Activated T-cell treated with anti-CD3 and anti-CD28 coated beads, Interleukin-2, amount 50 U/mL, for 72 hours (primary cell): ENCODE results near the gene PGAP3. TPM values are rescaled to one million over a fixed set of nuclear protein-coding genes. Genes with fewer than 3 reads are reported as not detected.

ENCODE experiments used
- ATAC-seq, 2 donors: fragments of 150-1000 bp; cut with Tn5 transposase; replicated peaks in 1 of 2; 2 replicates each; pipeline ENCODE4 v1.10.0; 2021; ENCODE audit warnings: moderate library complexity in 2 of 2, mild to moderate bottlenecking in 1 of 2
- DNase-seq, 2 donors: peaks; one replicate each; pipeline ENCODE4 v3.0.0; 2021 to 2022; ENCODE audit warnings: mixed read lengths in 1 of 2
- H3K27ac Mint-ChIP-seq: one replicate; pipeline ENCODE4 v1.8.0; 2022; ENCODE audit warnings: mild to moderate bottlenecking, moderate library complexity, mixed read lengths
- H3K27me3 Mint-ChIP-seq: one replicate; pipeline ENCODE4 v1.8.0; 2022; ENCODE audit warnings: low read depth, mixed read lengths
- H3K36me3 Mint-ChIP-seq, 2 donors: one replicate each; pipeline ENCODE4 v1.8.0; 2022; ENCODE audit warnings: mixed read lengths in 2 of 2, mild to moderate bottlenecking in 1 of 2; ENCODE audit not compliant: insufficient read depth in 2 of 2
- H3K4me1 Mint-ChIP-seq: one replicate; pipeline ENCODE4 v1.8.0; 2022; ENCODE audit warnings: low read depth, mixed read lengths
- H3K4me3 Mint-ChIP-seq, 2 donors: one replicate each; pipeline ENCODE4 v1.8.0; 2022; ENCODE audit warnings: mild to moderate bottlenecking in 2 of 2, mixed read lengths in 2 of 2, moderate library complexity in 2 of 2
- H3K9me3 Mint-ChIP-seq, 2 donors: one replicate each; pipeline ENCODE4 v1.8.0; 2022; ENCODE audit warnings: mixed read lengths in 2 of 2
- total RNA-seq, 2 donors: library from RNA; stranded (reverse); gene quantifications; one replicate each; pipeline ENCODE4 v1.2.3, GENCODE V29; 2022

PGAP3 gene
- total RNA-seq, 2 donors from 2014 or later = 8.5 to 12.8 TPM

GRCh38 chr17:39650121-39650579, 37.7 kb downstream of the PGAP3 start:
- no peak for DNase-seq
- H3K4me3 Mint-ChIP-seq = no peak overlapping the region
- peak overlapping the region; percentile 38 for H3K27ac Mint-ChIP-seq

GRCh38 chr17:39648616-39649366, 39.1 kb downstream of the PGAP3 start:
- Mint-ChIP-seq H3K27me3 (no peaks in the 10 kb centered on the region), H3K4me3 (no peak overlapping the region), H3K27ac (no peak overlapping the region), H3K9me3 (no peaks in the 10 kb centered on the region), H3K4me1 (peaks cover 43% of the 10 kb centered on the region), H3K36me3 (no peaks in the 10 kb centered on the region)
- DNase-seq = no peak
- no peak for ATAC-seq

More at GRCh38 chr17:39650121-39650579, 37.7 kb downstream of the PGAP3 start:
- H3K9me3 Mint-ChIP-seq = no peaks in the 10 kb centered on the region
- no peak for ATAC-seq
- H3K36me3 Mint-ChIP-seq = no peaks in the 10 kb centered on the region
- no peaks in the 10 kb centered on the region for H3K27me3 Mint-ChIP-seq
- H3K4me1 Mint-ChIP-seq = peaks cover 36% of the 10 kb centered on the region

GRCh38 chr17:39647256-39647655, 40.6 kb downstream of the PGAP3 start:
- Mint-ChIP-seq H3K4me3 (no peak overlapping the region), H3K27ac (no peak overlapping the region), H3K4me1 (peaks cover 52% of the 10 kb centered on the region), H3K9me3 (no peaks in the 10 kb centered on the region), H3K36me3 (no peaks in the 10 kb centered on the region), H3K27me3 (no peaks in the 10 kb centered on the region)
- DNase-seq (no peak), ATAC-seq (no peak)

- ATAC-seq (peak in 1 of 2 donors; percentile 26), DNase-seq (no peak)
- Mint-ChIP-seq H3K4me1 (peaks cover 56% of the 10 kb centered on the region), H3K27ac (peak overlapping the region; percentile 2), H3K27me3 (no peaks in the 10 kb centered on the region), H3K36me3 (no peaks in the 10 kb centered on the region), H3K4me3 (no peak overlapping the region), H3K9me3 (no peaks in the 10 kb centered on the region)
Measured at GRCh38 chr17:39643271-39643670, 44.6 kb downstream of the PGAP3 start.

GRCh38 chr17:39642291-39643074, 45.4 kb downstream of the PGAP3 start:
- no peaks in the 10 kb centered on the region for H3K36me3 Mint-ChIP-seq
- H3K9me3 Mint-ChIP-seq = no peaks in the 10 kb centered on the region
- no peaks in the 10 kb centered on the region for H3K27me3 Mint-ChIP-seq
- peak overlapping the region; percentile 2 for H3K27ac Mint-ChIP-seq
- ATAC-seq = no peak
- H3K4me3 Mint-ChIP-seq = no peak overlapping the region
- no peak for DNase-seq
- H3K4me1 Mint-ChIP-seq = peaks cover 63% of the 10 kb centered on the region

GRCh38 chr17:39641883-39642282, 46.0 kb downstream of the PGAP3 start:
- H3K27ac Mint-ChIP-seq = no peak overlapping the region

GRCh38 chr17:39641097-39641496, 46.8 kb downstream of the PGAP3 start:
- DNase-seq (no peak), ATAC-seq (no peak)
- peaks cover 69% of the 10 kb centered on the region for H3K4me1 Mint-ChIP-seq
- H3K36me3 Mint-ChIP-seq = no peaks in the 10 kb centered on the region
- H3K4me3 Mint-ChIP-seq = no peak overlapping the region
- H3K9me3 Mint-ChIP-seq = no peaks in the 10 kb centered on the region
- no peak overlapping the region for H3K27ac Mint-ChIP-seq
- no peaks in the 10 kb centered on the region for H3K27me3 Mint-ChIP-seq

More at GRCh38 chr17:39641883-39642282, 46.0 kb downstream of the PGAP3 start:
- no peak overlapping the region for H3K4me3 Mint-ChIP-seq
- H3K4me1 Mint-ChIP-seq = peaks cover 63% of the 10 kb centered on the region
- H3K36me3 Mint-ChIP-seq = no peaks in the 10 kb centered on the region
- H3K27me3 Mint-ChIP-seq = no peaks in the 10 kb centered on the region
- no peak for ATAC-seq
- no peaks in the 10 kb centered on the region for H3K9me3 Mint-ChIP-seq
- DNase-seq = no peak

- Mint-ChIP-seq H3K4me3 (no peak overlapping the region), H3K4me1 (peaks cover 71% of the 10 kb centered on the region), H3K27ac (peak overlapping the region; percentile 25), H3K9me3 (no peaks in the 10 kb centered on the region), H3K36me3 (no peaks in the 10 kb centered on the region), H3K27me3 (no peaks in the 10 kb centered on the region)
- ATAC-seq = no peak
- DNase-seq = no peak
Measured at GRCh38 chr17:39640591-39641031, 47.2 kb downstream of the PGAP3 start.

- ATAC-seq (no peak), DNase-seq (no peak)
- Mint-ChIP-seq H3K27ac (no peak overlapping the region), H3K4me1 (peaks cover 69% of the 10 kb centered on the region), H3K4me3 (no peak overlapping the region), H3K36me3 (no peaks in the 10 kb centered on the region), H3K27me3 (no peaks in the 10 kb centered on the region), H3K9me3 (no peaks in the 10 kb centered on the region)
Measured at GRCh38 chr17:39639566-39640458, 48.0 kb downstream of the PGAP3 start.

GRCh38 chr17:39639043-39639442, 48.8 kb downstream of the PGAP3 start:
- H3K27ac Mint-ChIP-seq = peak overlapping the region; percentile 36
- ATAC-seq (no peak), DNase-seq (no peak)
- H3K4me1 Mint-ChIP-seq = peaks cover 61% of the 10 kb centered on the region
- no peaks in the 10 kb centered on the region for H3K9me3 Mint-ChIP-seq
- H3K27me3 Mint-ChIP-seq = no peaks in the 10 kb centered on the region
- H3K4me3 Mint-ChIP-seq = peak overlapping the region in 1 of 2 donors; percentile 6
- H3K36me3 Mint-ChIP-seq = no peaks in the 10 kb centered on the region

- H3K4me3 Mint-ChIP-seq = peak overlapping the region; percentile 88 to 92
- ATAC-seq (no peak), DNase-seq (no peak)
- no peaks in the 10 kb centered on the region for H3K27me3 Mint-ChIP-seq
- H3K4me1 Mint-ChIP-seq = peaks cover 54% of the 10 kb centered on the region
- no peaks in the 10 kb centered on the region for H3K36me3 Mint-ChIP-seq
- H3K27ac Mint-ChIP-seq = peak overlapping the region; percentile 43
- H3K9me3 Mint-ChIP-seq = no peaks in the 10 kb centered on the region
Measured at GRCh38 chr17:39638317-39638716, 49.5 kb downstream of the PGAP3 start.

- Mint-ChIP-seq H3K36me3 (no peaks in the 10 kb centered on the region), H3K4me3 (peak within 1 kb of the TSS; percentile 88 to 92), H3K4me1 (peaks cover 42% of the 10 kb centered on the region), H3K27ac (peak within 1 kb of the TSS; percentile 69), H3K27me3 (peaks cover 1% of the 10 kb centered on the region), H3K9me3 (no peaks in the 10 kb centered on the region)
- ATAC-seq (peak; percentile 94), DNase-seq (peak; percentile 93 to 95)
Measured at GRCh38 chr17:39636927-39637736, 50.7 kb downstream of the PGAP3 start, which contains the start of gene STARD3. STARD3 (plus strand) TSS chr17:39637144; CDS start chr17:39653532, 16,388 bp downstream.
